ENCODE data around the gene PLEKHA4. TPM values are rescaled to one million over a fixed set of nuclear protein-coding genes. Genes with fewer than 3 reads are reported as not detected.

Gene PLEKHA4
- polyA plus RNA-seq, 3 donors: 0.69 to 1.5 (median 1.1) TPM

DNA sequence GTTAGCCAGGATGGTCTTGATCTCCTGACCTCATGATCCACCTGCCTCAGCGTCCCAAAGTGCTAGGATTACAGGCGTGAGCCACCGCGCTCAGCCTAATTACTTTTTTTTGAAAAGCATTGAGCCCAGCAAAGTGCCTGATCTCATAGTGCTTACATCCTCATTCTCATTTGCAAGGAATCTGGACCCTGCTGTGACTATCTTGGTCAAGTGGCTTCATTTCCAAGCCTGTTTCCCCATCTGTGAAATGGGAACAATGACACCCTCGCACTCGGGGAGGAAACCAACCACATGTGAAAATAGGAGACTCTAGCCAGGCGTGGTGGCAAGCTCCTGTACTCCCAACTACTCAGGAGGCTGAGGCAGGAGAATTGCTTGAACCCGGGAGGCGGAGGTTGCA, 1.6 kb upstream of the PLEKHA4 start:
- Histone ChIP-seq H3K4me1 (ENCODE audit: control insufficient read depth in 1 of 2, insufficient read depth in 2 of 2, low read length in 2 of 2) (peaks cover 28% of the 10 kb centered on the region in 2 donors), H3K36me3 (replicated peaks in 1 of 2; ENCODE audit: control insufficient read depth in 1 of 2, insufficient read depth in 2 of 2, low read length in 2 of 2) (peaks cover 8% of the 10 kb centered on the region in 2 donors), H3K79me2 (ENCODE audit: insufficient read depth, low read length) (peaks cover 26% of the 10 kb centered on the region), H3K9ac (ENCODE audit: insufficient read depth, low read length, poor library complexity, severe bottlenecking) (no peak overlapping the region), H3K27me3 (ENCODE audit: control insufficient read depth in 2 of 2, insufficient read depth in 2 of 2, low read length in 2 of 2) (peaks cover 0 to 9% of the 10 kb centered on the region in 2 donors), H3K4me2 (replicated peaks; ENCODE audit: extremely low read depth, low read length, poor library complexity, severe bottlenecking) (no peak overlapping the region), H3K27ac (ENCODE audit: low read depth in 1 of 2, low read length in 2 of 2) (no peak overlapping the region), H3K9me3 (replicated peaks in 1 of 2; ENCODE audit: control insufficient read depth in 1 of 2, insufficient read depth in 1 of 2, low read length in 2 of 2) (no peaks in the 10 kb centered on the region), H3K4me3 (replicated peaks in 1 of 3; ENCODE audit: low read depth in 2 of 3, low read length in 3 of 3) (no peak overlapping the region), H4K20me1 (ENCODE audit: insufficient read depth, low read length) (peaks cover 28% of the 10 kb centered on the region), H2AFZ (ENCODE audit: insufficient read depth, low read depth, low read length, poor library complexity, severe bottlenecking) (no peak overlapping the region)
- WGBS (ENCODE audit: insufficient coverage): 86% methylated on average over 5 of the region's 9 CpGs
- peaks cover 19 to 27% of the 10 kb centered on the region in 2 donors for H3K36me3 Mint-ChIP-seq
- H3K27me3 Mint-ChIP-seq (ENCODE audit: low read depth in 3 of 3): peaks cover 7 to 20% (median 17%) of the 10 kb centered on the region in 3 donors
- H3K4me3 Mint-ChIP-seq: no peak overlapping the region
- intact Hi-C loops (cut with micrococcal nuclease): loop anchor here in 1 of 2 donors (10.0 kb wide), 1 partner anchor 545 kb away; the partner anchor contains the start of gene EMP3
- H3K27ac Mint-ChIP-seq: no peak overlapping the region
- no peak for DNase-seq
- peaks cover 5 to 16% (median 8%) of the 10 kb centered on the region in 7 donors for H3K9me3 Mint-ChIP-seq
- TF ChIP-seq, protein P1, sequence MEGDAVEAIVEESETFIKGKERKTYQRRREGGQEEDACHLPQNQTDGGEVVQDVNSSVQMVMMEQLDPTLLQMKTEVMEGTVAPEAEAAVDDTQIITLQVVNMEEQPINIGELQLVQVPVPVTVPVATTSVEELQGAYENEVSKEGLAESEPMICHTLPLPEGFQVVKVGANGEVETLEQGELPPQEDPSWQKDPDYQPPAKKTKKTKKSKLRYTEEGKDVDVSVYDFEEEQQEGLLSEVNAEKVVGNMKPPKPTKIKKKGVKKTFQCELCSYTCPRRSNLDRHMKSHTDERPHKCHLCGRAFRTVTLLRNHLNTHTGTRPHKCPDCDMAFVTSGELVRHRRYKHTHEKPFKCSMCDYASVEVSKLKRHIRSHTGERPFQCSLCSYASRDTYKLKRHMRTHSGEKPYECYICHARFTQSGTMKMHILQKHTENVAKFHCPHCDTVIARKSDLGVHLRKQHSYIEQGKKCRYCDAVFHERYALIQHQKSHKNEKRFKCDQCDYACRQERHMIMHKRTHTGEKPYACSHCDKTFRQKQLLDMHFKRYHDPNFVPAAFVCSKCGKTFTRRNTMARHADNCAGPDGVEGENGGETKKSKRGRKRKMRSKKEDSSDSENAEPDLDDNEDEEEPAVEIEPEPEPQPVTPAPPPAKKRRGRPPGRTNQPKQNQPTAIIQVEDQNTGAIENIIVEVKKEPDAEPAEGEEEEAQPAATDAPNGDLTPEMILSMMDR (IDR thresholded peaks at IDR 0.05): no peak
- H3K4me1 Mint-ChIP-seq: peaks cover 25% of the 10 kb centered on the region

DNA sequence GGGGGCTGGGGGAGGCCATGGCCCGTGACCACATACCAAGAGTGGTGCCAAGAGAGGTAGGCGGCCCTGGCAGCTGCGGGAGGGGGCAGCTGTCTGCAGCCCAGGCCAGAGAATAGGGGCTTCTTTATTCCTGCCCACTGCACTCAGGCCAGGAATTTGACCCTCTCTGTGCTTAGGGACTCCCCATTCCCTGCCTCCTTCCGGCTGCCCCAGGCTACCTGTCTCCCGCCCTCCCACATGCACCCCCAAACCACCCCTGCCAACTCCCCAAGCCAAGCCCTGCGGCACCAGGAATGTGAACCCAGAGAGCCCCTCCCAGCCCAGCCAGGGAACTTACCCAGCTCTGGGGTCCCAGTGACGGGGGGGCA, 687 bp downstream of the PLEKHA4 start:
- intact Hi-C loops (cut with micrococcal nuclease): no loop called here
- H3K27ac Mint-ChIP-seq: no peak overlapping the region
- Histone ChIP-seq H3K4me1 (ENCODE audit: control insufficient read depth in 1 of 2, insufficient read depth in 2 of 2, low read length in 2 of 2) (peaks cover 10% of the 10 kb centered on the region in 2 donors), H3K4me2 (replicated peaks; ENCODE audit: extremely low read depth, low read length, poor library complexity, severe bottlenecking) (no peak overlapping the region), H3K9me3 (replicated peaks in 1 of 2; ENCODE audit: control insufficient read depth in 1 of 2, insufficient read depth in 1 of 2, low read length in 2 of 2) (no peaks in the 10 kb centered on the region), H3K36me3 (replicated peaks in 1 of 2; ENCODE audit: control insufficient read depth in 1 of 2, insufficient read depth in 2 of 2, low read length in 2 of 2) (no peaks in the 10 kb centered on the region), H3K9ac (ENCODE audit: insufficient read depth, low read length, poor library complexity, severe bottlenecking) (no peak overlapping the region), H3K27ac (ENCODE audit: low read depth in 1 of 2, low read length in 2 of 2) (no peak overlapping the region), H2AFZ (ENCODE audit: insufficient read depth, low read depth, low read length, poor library complexity, severe bottlenecking) (no peak overlapping the region), H3K79me2 (ENCODE audit: insufficient read depth, low read length) (peaks cover 5% of the 10 kb centered on the region), H3K4me3 (replicated peaks in 1 of 3; ENCODE audit: low read depth in 2 of 3, low read length in 3 of 3) (no peak overlapping the region), H3K27me3 (ENCODE audit: control insufficient read depth in 2 of 2, insufficient read depth in 2 of 2, low read length in 2 of 2) (peaks cover 0 to 9% of the 10 kb centered on the region in 2 donors), H4K20me1 (ENCODE audit: insufficient read depth, low read length) (peaks cover 4% of the 10 kb centered on the region)
- TF ChIP-seq, protein P1 (IDR thresholded peaks at IDR 0.05): no peak
- peaks cover 10% of the 10 kb centered on the region for H3K4me1 Mint-ChIP-seq
- 100% methylated on average over 5 of the region's 7 CpGs for WGBS (ENCODE audit: insufficient coverage)
- no peak overlapping the region for H3K4me3 Mint-ChIP-seq
- no peak for DNase-seq
- peaks cover 0 to 4% of the 10 kb centered on the region in 2 donors for H3K36me3 Mint-ChIP-seq
- H3K27me3 Mint-ChIP-seq (ENCODE audit: low read depth in 3 of 3): peaks cover 9 to 17% (median 12%) of the 10 kb centered on the region in 3 donors
- H3K9me3 Mint-ChIP-seq: peaks cover 0 to 5% (median 4%) of the 10 kb centered on the region in 7 donors
